GM19023 (cell line): ENCODE results near the gene TDRD9.

Experiments used
- ATAC-seq: cut with Tn5 transposase; IDR thresholded peaks from one replicate; pipeline ENCODE4 v1.9.1; 2021; ENCODE audit warnings: mild to moderate bottlenecking, moderate library complexity; ENCODE audit not compliant: unreplicated experiment

The TDRD9 gene

DNA sequence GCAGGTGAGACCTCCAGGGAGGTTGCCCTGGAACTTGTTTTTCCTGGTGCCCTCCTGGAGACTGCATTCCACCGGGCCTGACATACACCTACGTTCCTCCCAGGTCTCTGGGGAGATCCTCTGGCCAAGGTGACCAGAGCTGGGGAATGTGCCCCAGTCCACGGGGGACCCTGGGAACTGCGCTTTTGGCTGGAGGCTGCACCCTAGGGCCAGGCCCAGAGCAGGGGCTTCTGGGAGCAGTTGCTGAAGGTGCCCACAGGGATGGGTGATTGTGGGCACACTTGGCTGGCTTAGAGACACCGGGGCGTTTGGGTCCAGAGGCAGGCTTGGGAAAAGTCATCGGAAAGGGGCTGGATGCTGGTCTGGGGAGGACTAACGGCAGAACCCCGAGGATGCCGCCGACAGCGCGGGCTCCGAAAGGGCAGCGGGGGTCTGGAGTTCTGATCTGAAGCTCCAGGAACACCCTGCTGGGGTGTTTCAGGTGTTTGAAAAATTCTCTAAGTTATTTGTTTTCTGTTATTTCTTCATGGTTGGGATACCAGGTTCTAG, 36.5 kb upstream of the TDRD9 start:
- no peak for ATAC-seq

- no peak for ATAC-seq
These were observed 36.0 kb upstream of the TDRD9 start for GRCh38 chr14:103892247-103892646.

GRCh38 chr14:103894034-103894722, 34.1 kb upstream of the TDRD9 start:
- no peak for ATAC-seq

DNA sequence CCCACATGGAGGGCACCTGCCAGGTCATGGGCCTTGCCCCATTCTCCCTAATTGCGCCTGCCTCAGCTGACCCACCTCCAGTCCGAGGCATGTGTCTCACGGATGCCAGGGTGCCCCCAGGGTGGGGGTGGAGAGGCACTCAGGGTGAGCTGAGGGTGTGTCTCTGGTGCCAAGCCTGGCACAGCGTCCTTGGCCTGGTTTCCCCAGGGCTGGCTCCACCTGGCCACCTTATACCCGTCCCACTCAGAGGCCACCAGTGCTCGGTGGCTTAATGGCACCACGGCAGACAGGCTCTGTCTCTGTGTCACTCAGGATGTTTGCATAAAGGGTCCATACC, 33.6 kb upstream of the TDRD9 start:
- ATAC-seq: no peak

GRCh38 chr14:103896578-103896977, 31.7 kb upstream of the TDRD9 start:
- ATAC-seq: no peak

DNA sequence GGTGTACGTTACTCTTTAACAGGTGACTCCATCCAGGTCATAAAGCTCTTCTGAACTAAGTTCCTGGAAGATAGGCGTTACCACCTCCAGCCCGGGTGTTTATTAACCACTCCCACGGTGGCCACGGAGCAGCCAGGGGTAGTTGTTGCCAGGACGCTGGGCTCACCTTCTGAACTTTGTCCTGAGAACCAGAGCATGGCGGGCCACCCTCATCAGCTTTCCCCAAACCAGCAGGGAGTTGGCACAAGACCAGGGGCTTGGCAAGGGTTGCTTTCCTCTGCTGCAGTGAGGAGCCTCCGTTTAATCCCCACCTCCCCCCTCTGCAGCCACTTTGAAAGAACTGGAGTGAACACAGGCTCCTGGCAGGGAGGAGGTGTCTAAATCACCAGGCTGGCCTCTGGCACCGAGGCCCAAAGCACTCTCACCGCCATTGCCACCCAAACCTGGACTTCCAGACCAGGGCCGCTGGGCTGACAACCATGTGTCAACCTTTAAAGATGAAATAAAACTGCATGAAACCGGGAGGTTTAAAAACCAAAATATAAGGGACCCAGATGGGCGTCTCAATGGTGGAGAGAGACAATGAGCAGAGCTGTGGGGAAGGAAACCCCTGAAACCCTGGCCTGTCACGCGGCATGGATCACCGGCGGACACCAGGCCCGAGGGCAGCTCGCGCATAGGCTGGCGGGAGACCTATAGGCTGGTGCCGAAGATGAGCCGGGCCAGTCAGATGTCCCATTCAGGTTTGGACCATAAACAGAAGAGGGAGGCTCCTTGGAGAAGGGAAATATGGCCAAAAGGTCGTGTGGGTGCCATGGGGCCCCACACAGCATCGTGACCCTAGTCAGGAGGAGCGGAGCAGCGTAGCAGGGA, 30.9 kb upstream of the TDRD9 start:
- no peak for ATAC-seq

GRCh38 chr14:103898204-103898603, 30.1 kb upstream of the TDRD9 start:
- ATAC-seq: no peak

GRCh38 chr14:103898711-103899110, 29.5 kb upstream of the TDRD9 start:
- ATAC-seq: no peak

DNA sequence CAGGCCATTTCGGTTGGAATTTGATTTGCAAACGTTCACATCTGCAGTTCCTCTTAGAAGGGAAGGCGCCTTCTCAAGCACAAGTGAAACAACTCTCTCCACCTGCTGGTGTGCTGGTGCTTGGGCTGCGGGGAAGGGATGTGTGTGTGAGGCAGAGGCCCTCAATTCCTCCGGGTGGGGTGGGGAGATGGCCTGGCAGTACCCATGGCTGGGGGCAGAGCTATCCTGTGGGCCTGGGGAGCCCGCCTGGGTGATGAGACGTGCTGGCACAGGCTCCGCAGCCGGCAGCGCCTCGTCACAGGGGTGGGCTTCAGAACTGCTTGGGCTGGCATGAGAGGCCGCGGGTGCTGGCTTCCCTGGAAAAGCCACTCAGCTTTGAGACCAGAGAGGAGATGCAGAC, 28.9 kb upstream of the TDRD9 start:
- no peak for ATAC-seq

GRCh38 chr14:103899833-103900232, 28.4 kb upstream of the TDRD9 start:
- ATAC-seq: no peak

DNA sequence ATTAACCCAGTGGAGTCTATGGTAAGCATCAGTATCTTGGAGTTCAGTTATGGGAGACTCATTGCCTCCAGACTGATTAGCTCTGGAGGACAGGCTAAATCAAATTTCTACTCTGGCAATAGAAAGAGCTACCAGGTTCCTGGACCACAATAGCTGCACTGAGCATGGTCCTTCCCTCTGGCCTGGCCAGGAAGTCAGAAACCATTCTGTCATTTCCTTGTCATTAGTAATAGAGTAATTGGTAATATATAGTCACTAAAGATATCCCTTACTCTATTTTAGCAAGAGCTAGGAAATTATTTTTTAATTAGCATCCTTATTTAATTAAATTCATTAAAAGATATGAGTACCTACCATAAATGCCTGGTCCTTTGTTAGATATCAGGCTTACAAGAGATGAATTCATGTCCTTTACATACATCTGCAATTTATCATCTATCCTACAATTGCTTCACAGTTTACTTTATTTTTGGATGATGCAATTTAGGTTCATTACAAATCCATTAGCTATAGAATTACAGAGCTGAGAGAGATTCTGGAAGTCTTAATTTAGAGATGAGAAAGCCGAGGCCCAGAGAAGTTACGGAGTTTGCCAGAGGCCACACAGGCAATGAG, 23.7 kb upstream of the TDRD9 start:
- ATAC-seq: no peak

DNA sequence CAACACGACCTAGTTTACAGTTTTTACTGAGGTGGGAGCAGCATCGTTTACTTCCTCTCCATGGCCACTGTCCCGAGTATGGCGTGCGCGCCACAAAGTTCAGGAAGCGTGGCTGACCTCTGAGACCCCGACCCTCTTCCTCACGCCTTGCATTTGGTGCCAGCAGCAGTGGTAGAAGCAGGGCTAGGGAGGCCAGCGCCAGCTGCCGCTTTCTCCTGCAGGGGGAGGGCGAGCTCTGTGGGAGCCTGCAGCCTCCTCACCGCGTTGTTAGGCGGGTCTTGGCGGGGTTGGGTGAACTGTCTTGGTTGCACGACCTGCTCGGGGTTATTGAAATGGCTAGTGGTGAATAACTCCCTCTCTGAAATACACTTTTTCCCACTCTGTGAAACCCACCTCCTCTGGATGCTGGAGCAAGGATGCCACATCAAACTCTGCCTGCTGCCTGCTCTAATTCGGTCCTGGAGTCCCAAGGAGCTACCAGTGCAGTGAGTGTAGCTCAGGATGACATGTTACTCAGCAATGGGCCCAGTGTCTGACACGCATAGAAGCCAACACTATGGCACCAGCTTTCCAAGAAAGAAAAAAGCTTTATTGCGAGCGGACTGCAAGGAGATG, 22.3 kb upstream of the TDRD9 start:
- no peak for ATAC-seq

DNA sequence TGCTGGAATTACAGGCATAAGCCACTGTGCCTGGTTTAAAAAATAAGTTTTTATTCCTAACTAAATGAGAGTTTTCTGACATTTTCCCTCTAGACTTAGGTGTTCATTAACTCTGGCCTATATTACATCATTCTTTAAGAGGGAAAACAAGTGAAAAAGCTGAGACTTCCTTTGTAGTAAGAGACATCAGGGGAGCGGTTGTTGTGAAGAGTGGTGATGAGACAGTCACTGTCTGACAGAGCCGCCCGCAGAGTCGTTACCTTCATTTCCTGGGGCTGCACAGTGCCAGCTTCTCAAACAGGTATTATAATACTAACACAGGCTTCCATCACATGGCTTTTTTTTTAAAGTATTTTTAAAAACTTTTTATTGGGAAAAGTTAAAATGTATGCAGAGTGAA, 19.7 kb upstream of the TDRD9 start:
- no peak for ATAC-seq

- ATAC-seq: no peak
These were observed 18.6 kb upstream of the TDRD9 start for GRCh38 chr14:103909531-103910261.

DNA sequence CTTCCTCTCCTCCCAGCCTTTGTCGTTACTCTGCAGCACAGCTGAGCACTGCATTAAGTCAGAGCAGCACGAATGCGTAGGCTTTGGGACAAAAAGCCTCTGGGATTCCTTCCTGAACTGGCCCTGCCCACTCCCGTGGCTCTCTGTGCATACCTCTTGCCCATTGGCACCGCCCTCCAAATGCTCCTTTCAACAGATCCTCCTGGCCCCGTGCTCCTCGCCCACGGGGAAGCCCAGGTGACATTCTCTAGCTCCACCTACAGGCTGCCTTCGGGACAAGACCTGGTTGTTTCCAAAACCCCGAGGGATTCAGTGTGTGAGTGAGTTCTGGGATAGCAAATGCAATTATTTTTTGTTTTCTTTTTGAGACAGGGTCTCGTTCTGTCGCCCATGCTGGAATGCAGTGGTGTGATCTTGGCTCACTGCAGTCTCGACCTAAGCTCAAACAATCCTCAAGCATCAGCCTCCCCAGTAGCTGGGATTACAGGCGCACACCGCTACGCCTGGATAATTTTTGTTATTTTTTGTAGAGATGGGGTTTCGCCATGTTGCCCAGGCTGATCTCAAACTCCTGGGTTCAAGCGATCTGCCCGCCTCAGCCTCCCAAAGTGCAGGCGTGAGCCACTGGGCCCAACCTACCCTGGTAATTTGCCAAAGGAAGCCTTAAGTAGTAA, 17.9 kb upstream of the TDRD9 start:
- no peak for ATAC-seq

DNA sequence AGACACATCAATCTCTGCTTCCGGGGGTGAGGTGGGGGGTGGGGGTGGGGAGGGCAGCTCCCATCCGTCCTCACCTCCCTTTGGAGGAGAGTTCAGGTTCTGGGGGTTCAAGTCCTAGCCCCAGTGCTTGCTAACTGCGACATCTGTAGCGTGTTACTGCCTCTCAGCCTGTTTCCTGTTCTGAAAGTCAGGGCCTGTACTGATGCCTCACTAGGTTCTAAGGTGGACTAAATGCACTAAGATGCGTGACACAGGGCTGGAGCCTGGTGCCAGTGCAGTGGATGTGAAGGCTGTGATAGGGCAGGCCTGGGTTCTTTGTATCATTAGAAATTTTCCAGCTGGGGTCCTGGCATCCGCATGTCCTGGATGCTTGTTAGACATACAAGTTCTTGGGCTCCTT, 17.3 kb upstream of the TDRD9 start:
- no peak for ATAC-seq

- ATAC-seq: no peak
These were observed 12.6 kb upstream of the TDRD9 start for GRCh38 chr14:103915616-103916015.

DNA sequence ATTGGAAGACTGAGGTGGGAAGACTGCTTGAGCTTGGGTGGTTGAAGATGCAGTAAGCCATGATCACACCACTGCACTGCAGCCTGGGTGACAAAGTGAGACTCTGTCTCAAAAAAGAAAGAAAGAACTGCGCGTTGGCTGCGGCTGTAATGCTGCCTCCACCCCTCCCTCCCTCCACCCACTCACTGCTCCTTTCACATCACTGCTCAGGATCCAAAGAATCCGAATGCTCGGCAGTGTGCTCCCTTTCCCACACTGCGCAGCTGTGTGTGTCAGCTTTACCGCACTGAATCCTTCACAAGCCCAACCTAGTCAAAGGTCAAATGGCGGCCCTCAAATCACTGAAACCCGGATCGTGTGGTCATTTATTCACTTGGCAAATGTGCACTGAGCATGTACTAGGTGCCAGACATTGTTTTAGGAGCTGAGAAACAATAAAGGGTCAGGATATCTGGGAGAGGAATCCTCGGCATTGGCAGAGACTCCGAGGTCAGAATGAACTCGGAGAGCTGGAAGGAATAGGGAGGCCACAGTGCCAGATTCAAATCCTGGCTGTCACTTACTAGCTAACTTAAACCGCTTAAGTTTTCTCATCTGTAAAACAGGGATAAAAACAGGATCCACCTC, 11.5 kb upstream of the TDRD9 start:
- no peak for ATAC-seq

- ATAC-seq: peak; percentile 85
These were observed 7.0 kb upstream of the TDRD9 start for GRCh38 chr14:103920981-103921854.
